Osteoblast (primary cell): Measurements from ENCODE around the gene REG1A. TPM values are rescaled to one million over a fixed set of nuclear protein-coding genes. Genes with fewer than 3 reads are reported as not detected.

Experiments
- DNase-seq: peaks from one replicate; pipeline ENCODE4 v3.0.0; 2011; ENCODE audit warnings: low spot score, mixed read lengths; ENCODE audit not compliant: insufficient read length; ENCODE audit errors: missing footprints
- H2AFZ ChIP-seq: 2 replicates; pipeline ENCODE4 v1.6.0; 2011; ENCODE audit warnings: mild to moderate bottlenecking, low read length
- H3K27ac ChIP-seq: 2 replicates; pipeline ENCODE4 v1.5.1; 2011; ENCODE audit warnings: mild to moderate bottlenecking, low read depth, low read length, moderate library complexity
- H3K27me3 ChIP-seq: 2 replicates; pipeline ENCODE4 v1.6.0; 2012; ENCODE audit warnings: mild to moderate bottlenecking, control low read depth, inconsistent platforms, low read length, moderate library complexity; ENCODE audit not compliant: insufficient read depth
- H3K36me3 ChIP-seq: 2 replicates; pipeline ENCODE4 v1.5.1; 2011; ENCODE audit warnings: mild to moderate bottlenecking, low read length, control low read depth, moderate library complexity; ENCODE audit not compliant: insufficient read depth
- H3K4me1 ChIP-seq: 2 replicates; pipeline ENCODE4 v1.5.1; 2011; ENCODE audit warnings: mild to moderate bottlenecking, low read length, control low read depth, moderate library complexity; ENCODE audit not compliant: insufficient read depth
- H3K4me2 ChIP-seq: 2 replicates; pipeline ENCODE4 v1.6.0; 2011; ENCODE audit warnings: mild to moderate bottlenecking, low read length; ENCODE audit not compliant: insufficient read depth
- H3K4me3 ChIP-seq: fragments of 200-600 bp; sonication (generic); 3 replicates; pipeline ENCODE4 v1.5.1; 2012; ENCODE audit warnings: mild to moderate bottlenecking, low read length, inconsistent platforms; ENCODE audit not compliant: insufficient read depth
- H3K79me2 ChIP-seq: 2 replicates; pipeline ENCODE4 v1.6.0; 2012; ENCODE audit warnings: mild to moderate bottlenecking, low read length, control low read depth, inconsistent platforms; ENCODE audit not compliant: insufficient read depth
- H3K9me3 ChIP-seq: 2 replicates; pipeline ENCODE4 v1.5.1; 2011; ENCODE audit warnings: low read depth, low read length, control low read depth
- H4K20me1 ChIP-seq: 2 replicates; pipeline ENCODE4 v1.6.0; 2012; ENCODE audit warnings: mild to moderate bottlenecking, low read length, control low read depth; ENCODE audit not compliant: insufficient read depth
- total RNA-seq: library from RNA; depleted of rRNA; stranded (reverse); fragments of >200 nt; gene quantifications from 2 replicates; pipeline ENCODE4 v1.2.3, GENCODE V29; 2012
- TF ChIP-seq, protein P1 (sequence below): IDR thresholded peaks from 2 replicates; pipeline ENCODE4 v1.5.1; 2011; ENCODE audit warnings: mild to moderate bottlenecking, low read depth, low read length, moderate library complexity; ENCODE audit errors: extremely low read depth

Gene REG1A
- total RNA-seq, 1 donor = not detected

- Histone ChIP-seq H2AFZ (no peak overlapping the region), H3K27me3 (no peaks in the 10 kb centered on the region), H3K4me1 (no peaks in the 10 kb centered on the region), H3K79me2 (no peaks in the 10 kb centered on the region), H3K36me3 (no peaks in the 10 kb centered on the region), H3K27ac (no peak overlapping the region), H3K4me3 (no peak overlapping the region), H3K4me2 (no peak overlapping the region), H4K20me1 (no peaks in the 10 kb centered on the region), H3K9me3 (no peaks in the 10 kb centered on the region)
- TF ChIP-seq, protein P1, sequence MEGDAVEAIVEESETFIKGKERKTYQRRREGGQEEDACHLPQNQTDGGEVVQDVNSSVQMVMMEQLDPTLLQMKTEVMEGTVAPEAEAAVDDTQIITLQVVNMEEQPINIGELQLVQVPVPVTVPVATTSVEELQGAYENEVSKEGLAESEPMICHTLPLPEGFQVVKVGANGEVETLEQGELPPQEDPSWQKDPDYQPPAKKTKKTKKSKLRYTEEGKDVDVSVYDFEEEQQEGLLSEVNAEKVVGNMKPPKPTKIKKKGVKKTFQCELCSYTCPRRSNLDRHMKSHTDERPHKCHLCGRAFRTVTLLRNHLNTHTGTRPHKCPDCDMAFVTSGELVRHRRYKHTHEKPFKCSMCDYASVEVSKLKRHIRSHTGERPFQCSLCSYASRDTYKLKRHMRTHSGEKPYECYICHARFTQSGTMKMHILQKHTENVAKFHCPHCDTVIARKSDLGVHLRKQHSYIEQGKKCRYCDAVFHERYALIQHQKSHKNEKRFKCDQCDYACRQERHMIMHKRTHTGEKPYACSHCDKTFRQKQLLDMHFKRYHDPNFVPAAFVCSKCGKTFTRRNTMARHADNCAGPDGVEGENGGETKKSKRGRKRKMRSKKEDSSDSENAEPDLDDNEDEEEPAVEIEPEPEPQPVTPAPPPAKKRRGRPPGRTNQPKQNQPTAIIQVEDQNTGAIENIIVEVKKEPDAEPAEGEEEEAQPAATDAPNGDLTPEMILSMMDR = no peak
- no peak for DNase-seq
These were observed 4.8 kb downstream of the REG1A start for GRCh38 chr2:79124907-79125720.

- Histone ChIP-seq H3K4me2 (no peak overlapping the region), H3K4me3 (no peak overlapping the region)
- DNase-seq = no peak
These were observed 5.4 kb downstream of the REG1A start for GRCh38 chr2:79125721-79125985.

DNA sequence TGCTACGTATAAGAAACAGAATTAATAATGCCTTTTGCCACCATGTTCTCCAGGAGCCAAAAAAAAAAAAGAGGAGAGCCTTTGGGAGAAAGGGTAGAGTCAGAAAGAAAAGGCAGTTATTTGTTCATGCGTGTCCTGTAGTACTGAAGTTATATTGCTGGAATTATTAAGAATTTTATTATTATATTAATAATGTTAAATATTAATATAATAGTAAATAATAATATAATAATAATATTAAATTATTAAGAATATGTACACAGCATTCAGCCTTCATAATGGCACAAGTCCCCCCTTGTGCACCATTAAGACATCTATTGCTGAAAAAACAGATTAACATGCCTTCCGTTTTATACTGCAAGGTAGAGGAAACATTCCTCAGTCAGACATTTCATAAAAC, 8.1 kb downstream of the REG1A start:
- Histone ChIP-seq H3K4me1 (no peaks in the 10 kb centered on the region), H3K27ac (no peak overlapping the region), H3K27me3 (no peaks in the 10 kb centered on the region), H3K9me3 (no peaks in the 10 kb centered on the region), H3K79me2 (no peaks in the 10 kb centered on the region), H3K4me3 (no peak overlapping the region), H4K20me1 (no peaks in the 10 kb centered on the region), H3K36me3 (no peaks in the 10 kb centered on the region), H3K4me2 (no peak overlapping the region), H2AFZ (no peak overlapping the region)
- TF ChIP-seq, protein P1 = no peak
- no peak for DNase-seq

More at GRCh38 chr2:79125721-79125985, 5.4 kb downstream of the REG1A start:
- H2AFZ ChIP-seq = no peak overlapping the region
- no peaks in the 10 kb centered on the region for H3K27me3 ChIP-seq
- no peaks in the 10 kb centered on the region for H3K4me1 ChIP-seq
- no peaks in the 10 kb centered on the region for H4K20me1 ChIP-seq
- H3K9me3 ChIP-seq = no peaks in the 10 kb centered on the region
- no peaks in the 10 kb centered on the region for H3K36me3 ChIP-seq
- TF ChIP-seq, protein P1 = no peak
- no peak overlapping the region for H3K27ac ChIP-seq
- H3K79me2 ChIP-seq = no peaks in the 10 kb centered on the region

DNA sequence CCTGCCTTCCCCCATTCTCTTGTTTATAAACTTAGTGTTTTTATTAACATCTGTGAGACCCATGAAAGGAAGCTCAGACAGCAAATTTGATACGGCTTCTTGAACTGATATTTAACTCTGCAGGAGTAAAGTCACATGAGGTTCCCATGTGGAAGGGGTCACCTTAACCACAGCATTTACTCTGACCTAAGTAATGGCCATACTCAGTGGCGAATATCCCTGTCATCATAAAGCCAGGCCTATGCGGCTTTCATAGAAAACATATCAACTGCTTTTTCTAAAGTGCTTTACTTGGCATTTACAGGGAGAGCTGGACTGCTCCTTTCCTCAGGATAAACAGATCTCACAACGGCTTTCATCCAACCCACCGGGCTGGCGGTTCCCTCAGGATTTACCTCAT, 9.0 kb downstream of the REG1A start:
- Histone ChIP-seq H3K4me1 (no peaks in the 10 kb centered on the region), H3K4me3 (no peak overlapping the region), H3K27me3 (no peaks in the 10 kb centered on the region), H4K20me1 (no peaks in the 10 kb centered on the region), H3K79me2 (no peaks in the 10 kb centered on the region), H2AFZ (no peak overlapping the region), H3K27ac (no peak overlapping the region), H3K36me3 (no peaks in the 10 kb centered on the region), H3K9me3 (no peaks in the 10 kb centered on the region), H3K4me2 (no peak overlapping the region)
- TF ChIP-seq, protein P1 = no peak
- DNase-seq = no peak
